Measurements from ENCODE around the gene PRKRA.
"Not testable (repeated sequence)": the region's sequence is repeated elsewhere in the genome, so short reads cannot be mapped to it uniquely, and the experiment has no call there.

The PRKRA gene

GRCh38 chr2:178412453-178412852 lies 38.5 kb downstream of the PRKRA start:
- DNase-seq = not testable (repeated sequence)

- DNase-seq = no peak
Observed at GRCh38 chr2:178412047-178412446, 38.9 kb downstream of the PRKRA start.

GRCh38 chr2:178409261-178409660 lies 41.7 kb downstream of the PRKRA start:
- DNase-seq = no peak

GRCh38 chr2:178404368-178404767 lies 46.6 kb downstream of the PRKRA start:
- peak; percentile 70 for DNase-seq

GRCh38 chr2:178403671-178404306 lies 47.2 kb downstream of the PRKRA start:
- no peak for DNase-seq

GRCh38 chr2:178401994-178402437 lies 49.0 kb downstream of the PRKRA start:
- DNase-seq = no peak

- no peak for DNase-seq
Observed at GRCh38 chr2:178397002-178397605, 53.9 kb downstream of the PRKRA start.

GRCh38 chr2:178395941-178396570 lies 54.9 kb downstream of the PRKRA start:
- DNase-seq = no peak

GRCh38 chr2:178395295-178395694 lies 55.7 kb downstream of the PRKRA start:
- DNase-seq = no peak

GRCh38 chr2:178394859-178395258 lies 56.1 kb downstream of the PRKRA start:
- DNase-seq = no peak

GRCh38 chr2:178392215-178392614 lies 58.8 kb downstream of the PRKRA start:
- no peak for DNase-seq

- no peak for DNase-seq
Observed at GRCh38 chr2:178391701-178392100, 59.3 kb downstream of the PRKRA start.

GRCh38 chr2:178388287-178388686 lies 62.7 kb downstream of the PRKRA start:
- peak; percentile 78 for DNase-seq

GRCh38 chr2:178386986-178387597 lies 63.9 kb downstream of the PRKRA start:
- DNase-seq = no peak

- DNase-seq = no peak
Observed at GRCh38 chr2:178385595-178386148, 65.3 kb downstream of the PRKRA start.

- DNase-seq = no peak
Observed at GRCh38 chr2:178383718-178384117, 67.3 kb downstream of the PRKRA start.

All from islet precursor cell (in vitro differentiated cells).